Bone marrow (tissue), 2 donors: ENCODE measurements around the gene UNK.

Experiments
- DNase-seq, 2 donors: peaks; one replicate each; lab custom pipeline; 2025; lab: John Stamatoyannopoulos, UW

The UNK gene

DNA sequence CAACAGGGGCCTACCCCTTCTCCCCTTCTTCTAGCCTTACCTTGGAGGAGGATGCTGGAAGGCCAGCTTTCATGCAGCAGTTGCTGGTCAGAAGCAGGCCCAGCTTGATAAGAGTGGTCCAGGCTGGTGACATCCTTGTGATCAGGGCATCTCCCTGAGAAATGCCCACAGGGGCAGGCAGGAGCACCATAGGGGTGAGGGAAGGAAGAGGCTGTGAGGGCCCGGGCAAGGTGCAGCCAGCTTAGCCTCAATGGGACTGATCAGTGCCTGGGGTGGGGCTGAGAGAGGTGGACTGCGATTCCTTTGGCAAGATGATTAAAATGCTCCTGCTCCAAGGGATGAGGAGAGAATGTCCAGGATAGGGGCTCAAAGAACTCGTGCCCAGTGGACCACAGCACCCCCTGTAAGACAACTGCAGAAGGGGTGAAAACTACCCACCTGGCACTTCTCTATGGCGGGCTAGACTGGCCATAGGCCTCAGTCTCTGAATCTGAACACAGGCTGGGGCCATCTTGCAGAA lies 10.1 kb upstream of the UNK start:
- no peak for DNase-seq

DNA sequence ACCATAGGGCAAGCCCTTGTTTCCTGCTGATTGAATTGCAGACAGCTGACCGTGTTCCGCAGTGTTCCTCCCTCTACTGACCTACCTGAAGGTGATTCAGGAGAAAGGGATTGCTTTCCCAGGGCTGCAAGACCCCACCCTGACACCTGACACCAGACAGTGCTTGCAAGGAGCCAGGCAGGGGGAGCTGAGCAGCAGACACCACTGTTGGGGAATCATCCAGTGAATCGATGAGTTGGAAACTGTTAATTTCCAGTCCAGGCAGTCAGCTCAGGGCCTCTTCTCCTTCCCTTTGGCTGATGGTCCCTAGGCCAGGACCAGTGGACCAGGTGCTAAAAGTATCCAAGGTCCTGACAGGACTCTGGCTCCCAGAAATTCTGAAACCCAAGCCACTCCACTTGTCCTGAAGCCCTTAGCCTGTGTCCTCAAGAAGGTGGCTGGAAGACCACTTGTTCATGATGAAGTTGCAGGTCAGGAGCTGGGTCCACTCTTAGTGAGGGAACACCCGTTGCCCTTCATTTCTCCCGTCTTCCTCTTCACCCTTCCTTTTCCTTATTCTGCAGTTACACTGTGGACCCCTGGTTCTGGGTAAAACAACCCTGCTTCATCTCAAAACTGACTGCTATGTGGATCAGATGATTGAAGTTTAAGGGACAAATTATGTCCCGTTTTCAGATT lies 9.5 kb upstream of the UNK start:
- DNase-seq: no peak

- DNase-seq: peak in 1 of 2 donors; percentile 64
Measured at GRCh38 chr17:75776386-75777295, 8.0 kb upstream of the UNK start.

- DNase-seq: no peak
Measured at GRCh38 chr17:75777296-75777922, 7.2 kb upstream of the UNK start.

DNA sequence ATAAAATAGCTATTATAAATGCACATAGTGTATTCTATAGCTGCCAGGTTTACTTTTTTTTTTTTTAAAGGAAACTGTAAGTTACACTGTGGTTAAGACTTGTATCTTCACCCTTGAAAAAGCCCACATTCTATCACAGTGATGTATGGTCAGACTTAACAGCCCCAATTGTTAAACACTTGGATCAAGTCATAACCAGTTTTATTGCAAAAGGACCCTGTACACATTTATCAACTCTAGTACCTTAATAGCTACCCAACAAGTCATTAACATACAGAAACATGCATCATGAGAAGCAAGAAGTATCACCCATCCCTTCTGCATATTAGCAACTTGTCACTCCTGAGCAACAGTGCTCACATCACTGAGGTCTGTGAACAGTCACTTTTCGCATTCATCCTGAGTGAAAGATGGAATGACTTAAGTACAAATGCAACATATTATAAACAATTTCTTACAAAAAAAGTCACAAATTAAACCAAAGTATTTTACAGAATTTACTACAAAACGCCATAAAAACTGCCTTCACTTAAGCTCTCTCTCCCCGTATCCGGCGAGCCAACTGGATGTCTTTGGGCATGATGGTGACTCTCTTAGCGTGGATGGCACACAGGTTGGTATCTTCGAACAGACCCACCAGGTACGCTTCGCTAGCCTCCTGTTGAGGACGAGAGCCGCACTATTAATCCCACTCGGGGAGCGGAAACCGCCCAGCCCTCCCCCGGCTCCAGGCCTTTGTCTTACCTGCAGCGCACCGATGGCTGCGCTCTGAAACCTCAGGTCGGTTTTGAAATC lies 6.3 kb upstream of the UNK start:
- peak in 1 of 2 donors; percentile 63 for DNase-seq

DNA sequence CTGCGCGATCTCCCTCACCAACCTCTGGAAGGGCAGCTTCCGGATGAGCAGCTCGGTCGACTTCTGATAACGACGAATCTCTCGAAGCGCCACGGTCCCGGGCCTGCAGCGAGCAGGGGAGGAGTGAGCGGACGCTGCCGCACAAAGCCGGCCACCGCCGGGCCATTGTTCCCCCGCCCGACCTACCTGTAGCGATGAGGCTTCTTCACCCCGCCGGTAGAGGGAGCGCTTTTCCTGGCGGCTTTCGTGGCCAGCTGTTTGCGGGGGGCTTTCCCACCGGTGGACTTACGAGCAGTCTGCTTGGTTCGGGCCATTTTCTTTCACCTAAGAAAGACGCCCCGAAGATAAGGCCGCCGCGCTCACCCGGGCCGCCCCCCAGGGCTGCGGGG lies 5.8 kb upstream of the UNK start:
- DNase-seq: peak in 1 of 2 donors; percentile 74

- peak; percentile 99 to 100 for DNase-seq
Measured at GRCh38 chr17:75779250-75779986, 5.2 kb upstream of the UNK start.

DNA sequence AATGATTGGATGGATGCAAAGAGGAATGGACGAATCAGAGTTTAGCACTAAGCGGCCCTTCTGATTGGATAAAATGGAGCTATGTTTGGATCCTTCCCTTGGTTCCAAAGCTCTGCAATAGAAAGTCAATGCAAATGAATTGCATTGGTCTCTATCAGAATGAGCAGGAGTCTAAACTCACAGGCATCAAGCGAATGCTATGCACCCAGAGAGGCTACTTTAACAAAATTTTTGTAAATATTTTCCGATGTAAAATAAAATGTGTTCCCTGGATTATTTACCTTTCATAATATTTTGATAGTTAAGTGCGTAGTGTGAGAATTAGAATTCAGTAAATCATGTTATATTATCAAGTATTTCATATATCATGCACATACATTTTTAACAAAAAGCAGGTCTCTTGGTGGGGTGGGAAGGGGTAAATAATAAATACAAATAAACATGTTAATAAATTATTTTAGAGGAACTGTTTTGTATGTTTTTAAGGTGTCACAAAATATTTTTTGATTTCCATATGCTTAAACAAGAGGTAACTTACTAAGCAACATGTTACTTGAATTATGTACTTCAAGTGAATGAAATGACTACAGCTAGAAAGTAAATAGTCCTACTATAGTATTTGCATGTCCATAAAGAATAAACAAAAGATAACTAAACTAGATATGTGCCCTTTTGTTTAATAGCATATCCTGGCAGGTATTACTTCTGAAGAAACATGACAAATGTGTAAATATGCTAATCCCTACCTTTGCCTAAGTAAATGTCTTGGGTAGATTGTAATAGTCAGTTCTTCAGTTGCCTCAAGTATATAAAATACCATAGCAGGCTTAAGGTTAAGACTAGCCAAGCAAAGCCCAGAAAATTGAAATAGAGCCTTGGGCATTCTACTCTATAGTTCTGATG lies 4.4 kb upstream of the UNK start:
- no peak for DNase-seq

GRCh38 chr17:75783069-75783783 lies 1.4 kb upstream of the UNK start:
- DNase-seq: peak in 1 of 2 donors; percentile 88

DNA sequence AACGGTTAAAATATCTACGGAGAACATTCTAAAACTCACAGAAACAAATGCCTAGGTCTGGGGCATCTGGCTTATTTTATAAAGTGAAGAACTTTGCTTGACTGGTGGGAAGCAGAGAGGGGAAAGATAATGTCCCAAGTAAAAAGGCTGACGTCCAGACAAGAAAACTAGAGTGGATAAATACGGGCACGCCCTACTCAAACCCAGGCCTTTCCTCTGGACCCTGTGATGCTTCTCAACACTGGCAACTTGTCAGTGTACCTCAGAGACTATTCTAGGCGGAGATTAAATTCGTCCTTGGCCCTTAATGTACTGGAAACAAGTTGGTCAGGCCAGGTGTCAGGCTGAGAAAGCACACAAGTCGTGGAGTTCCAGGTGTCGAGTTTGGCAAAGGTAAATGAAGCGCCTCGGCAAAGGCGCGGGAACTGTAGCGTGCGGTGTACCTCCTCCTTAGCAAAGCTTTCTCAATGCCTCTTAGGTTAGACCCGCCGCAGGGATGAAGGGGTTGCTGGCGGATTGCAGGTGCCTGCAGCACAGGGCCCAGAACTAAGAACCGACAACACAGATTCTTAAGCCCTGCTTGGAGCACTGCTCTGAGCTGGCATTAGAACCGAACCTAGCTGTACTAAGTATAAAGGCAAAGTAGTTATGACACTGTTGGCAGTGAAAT lies 668 bp upstream of the UNK start:
- DNase-seq: no peak

GRCh38 chr17:75785016-75785890 lies 647 bp downstream of the UNK start:
- peak in 1 of 2 donors; percentile 78 for DNase-seq

GRCh38 chr17:75791254-75791653 lies 6.6 kb downstream of the UNK start:
- no peak for DNase-seq

DNA sequence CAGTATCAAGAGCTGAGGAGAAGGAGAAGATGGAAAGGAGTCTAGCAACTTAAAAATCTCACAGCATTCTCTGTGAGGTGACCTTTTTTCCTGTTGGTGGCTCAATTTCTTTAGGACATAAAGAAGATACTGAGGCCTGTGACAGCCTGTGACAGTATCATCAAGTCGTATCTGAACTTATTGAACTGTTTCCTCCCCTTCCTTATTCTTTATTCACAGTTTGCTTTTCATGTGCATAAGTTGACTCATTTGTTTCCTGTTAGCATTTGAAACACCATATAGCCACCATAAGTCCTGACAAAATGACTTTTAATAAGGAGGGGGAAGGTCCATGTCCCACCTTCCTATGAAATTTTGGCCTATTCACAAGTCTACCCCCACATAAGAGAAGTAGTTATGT lies 8.9 kb downstream of the UNK start:
- no peak for DNase-seq

DNA sequence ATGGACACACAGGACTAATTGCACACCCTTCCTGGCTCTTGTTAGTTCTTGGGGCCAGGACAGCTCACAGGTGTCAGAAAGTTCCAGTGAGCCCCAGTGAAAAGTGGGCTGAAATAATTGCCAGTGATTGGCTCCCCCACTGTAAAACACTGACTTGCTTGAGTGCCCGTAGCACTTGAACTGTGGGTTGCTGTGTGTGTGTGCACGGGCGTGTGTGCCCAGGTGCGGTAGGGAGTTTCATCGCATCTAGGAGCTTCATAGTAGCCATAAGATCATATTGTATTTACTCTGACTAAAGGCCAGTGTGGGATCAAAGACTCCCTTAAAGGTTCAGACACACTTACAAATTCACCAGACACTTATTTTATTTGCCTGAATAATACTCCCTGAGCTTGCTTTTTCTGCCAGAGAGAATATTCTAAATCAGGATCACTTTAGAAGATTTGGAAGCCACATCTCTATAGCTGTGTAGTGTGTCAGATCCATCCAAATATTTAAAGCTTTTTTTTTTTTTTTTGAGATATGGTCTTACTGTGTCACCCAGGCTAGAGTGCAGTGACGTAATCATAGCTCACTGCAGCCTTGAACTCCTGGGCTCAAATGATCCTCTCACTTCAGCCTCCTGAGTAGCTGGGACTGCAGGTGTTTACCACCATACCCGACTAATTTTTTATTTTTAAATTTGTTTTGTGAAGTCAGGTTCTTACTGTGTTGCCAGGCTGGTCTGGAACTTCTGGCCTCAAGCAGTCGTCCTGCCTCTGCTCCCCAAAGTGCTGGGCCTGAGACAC lies 11.4 kb downstream of the UNK start:
- DNase-seq: no peak

GRCh38 chr17:75799402-75799801 lies 14.8 kb downstream of the UNK start:
- DNase-seq: no peak

DNA sequence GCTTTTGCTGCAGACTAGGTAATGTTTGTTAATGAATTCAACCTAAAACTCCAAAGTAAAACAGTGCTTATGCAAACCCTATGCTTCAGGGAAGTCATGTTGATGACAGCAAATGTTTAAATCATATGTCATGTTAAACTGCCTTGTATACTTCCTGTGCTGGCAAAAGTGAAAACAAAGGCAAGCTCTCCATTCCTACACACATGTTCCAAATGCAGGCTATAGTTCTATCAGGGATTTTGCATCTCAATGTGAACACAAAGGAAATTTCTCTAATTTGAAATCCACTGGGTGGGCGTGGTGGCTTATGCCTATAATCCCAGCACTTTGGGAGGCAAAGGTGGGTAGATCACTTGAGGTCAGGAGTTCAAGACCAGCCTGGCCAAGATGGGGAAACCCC lies 19.3 kb downstream of the UNK start:
- no peak for DNase-seq
